Dedifferentiated amniotic fluid mesenchymal stem cell (primary cell): ENCODE results near the gene TARS2.

ENCODE experiments used
- DNase-seq: peaks from one replicate; pipeline ENCODE4 v3.0.0-alpha.2; 2016; ENCODE audit errors: extremely low spot score

TARS2 gene, protein sequence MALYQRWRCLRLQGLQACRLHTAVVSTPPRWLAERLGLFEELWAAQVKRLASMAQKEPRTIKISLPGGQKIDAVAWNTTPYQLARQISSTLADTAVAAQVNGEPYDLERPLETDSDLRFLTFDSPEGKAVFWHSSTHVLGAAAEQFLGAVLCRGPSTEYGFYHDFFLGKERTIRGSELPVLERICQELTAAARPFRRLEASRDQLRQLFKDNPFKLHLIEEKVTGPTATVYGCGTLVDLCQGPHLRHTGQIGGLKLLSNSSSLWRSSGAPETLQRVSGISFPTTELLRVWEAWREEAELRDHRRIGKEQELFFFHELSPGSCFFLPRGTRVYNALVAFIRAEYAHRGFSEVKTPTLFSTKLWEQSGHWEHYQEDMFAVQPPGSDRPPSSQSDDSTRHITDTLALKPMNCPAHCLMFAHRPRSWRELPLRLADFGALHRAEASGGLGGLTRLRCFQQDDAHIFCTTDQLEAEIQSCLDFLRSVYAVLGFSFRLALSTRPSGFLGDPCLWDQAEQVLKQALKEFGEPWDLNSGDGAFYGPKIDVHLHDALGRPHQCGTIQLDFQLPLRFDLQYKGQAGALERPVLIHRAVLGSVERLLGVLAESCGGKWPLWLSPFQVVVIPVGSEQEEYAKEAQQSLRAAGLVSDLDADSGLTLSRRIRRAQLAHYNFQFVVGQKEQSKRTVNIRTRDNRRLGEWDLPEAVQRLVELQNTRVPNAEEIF

DNA sequence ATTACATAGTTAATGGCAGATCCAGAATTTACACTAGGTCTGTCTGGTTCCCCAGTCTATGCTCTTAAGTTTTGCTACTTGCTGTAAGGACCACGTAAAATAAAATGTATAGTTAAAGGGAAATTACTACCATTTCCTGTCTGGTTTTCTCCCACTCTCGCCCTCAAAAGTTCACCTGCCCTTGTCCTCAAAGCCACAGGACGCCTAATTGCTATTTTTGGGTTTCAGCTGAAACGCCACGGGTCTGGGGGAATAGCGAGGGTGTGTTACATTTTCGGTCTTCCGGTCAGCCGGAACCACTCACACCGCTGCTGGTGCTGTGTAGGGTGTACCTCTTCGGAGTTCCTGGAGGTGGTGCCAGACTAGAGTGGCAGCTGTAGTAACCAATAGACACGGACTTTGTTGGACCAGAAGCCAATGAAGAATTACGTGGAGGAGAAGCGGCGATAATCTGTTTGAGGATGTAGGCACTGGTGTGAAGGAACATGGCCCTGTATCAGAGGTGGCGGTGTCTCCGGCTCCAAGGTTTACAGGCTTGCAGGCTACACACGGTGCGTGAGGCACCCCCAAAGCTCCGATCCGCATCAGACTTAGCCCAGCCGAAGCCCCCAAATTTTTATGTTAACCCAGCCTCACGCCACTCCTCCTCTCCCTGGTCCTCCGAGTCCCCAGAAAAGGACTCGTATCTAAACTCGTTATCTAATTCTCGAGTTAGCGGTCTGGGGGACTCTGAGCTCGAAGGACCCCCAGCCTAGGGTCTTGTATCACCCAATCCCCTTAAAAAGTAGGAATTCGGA is at the start of gene TARS2:
Gene TARS2 (plus strand): TSS at position 454 of the 797 bp plus-strand sequence. CDS start 32 bp downstream, at position 486.
- DNase-seq, result peak; percentile 99

DNA sequence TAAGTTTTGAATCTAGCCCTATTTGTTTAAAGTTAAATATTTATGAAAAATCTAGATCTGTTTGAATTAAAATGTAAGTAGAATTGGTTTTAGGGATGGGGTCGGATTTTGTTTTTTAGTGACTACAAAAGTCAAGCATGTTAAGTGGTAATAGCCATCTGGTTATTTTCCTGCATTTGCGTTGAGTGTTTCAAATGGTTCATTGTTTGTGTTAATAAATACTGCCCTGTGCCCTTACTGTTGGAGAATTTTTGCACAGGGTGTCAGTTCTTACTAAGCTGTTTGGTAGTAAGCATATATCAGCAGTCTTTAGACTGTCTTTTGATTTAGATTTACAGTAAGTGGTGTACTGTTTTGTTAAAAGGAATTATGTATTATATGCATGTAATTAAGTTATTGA is 46.1 kb upstream of the TARS2 start:
- no peak for DNase-seq

DNA sequence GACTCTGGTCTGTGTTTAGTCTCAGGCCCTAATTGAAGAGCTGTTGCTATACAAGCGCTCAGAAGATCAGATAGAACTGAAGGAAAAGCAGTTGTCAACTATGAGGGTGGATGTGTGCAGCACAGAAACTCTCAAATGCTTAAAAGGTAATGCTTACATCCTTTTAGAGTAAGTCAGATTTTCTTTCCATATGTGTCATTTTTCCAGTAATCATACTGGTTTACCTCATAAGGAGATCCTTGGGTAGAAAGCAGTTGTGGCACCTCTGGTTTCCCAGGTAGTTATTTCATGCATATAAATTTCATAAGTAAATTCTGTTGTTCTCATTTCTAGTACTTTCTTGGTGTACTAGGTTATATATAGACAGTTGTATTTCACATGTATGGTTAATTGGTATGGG is 43.0 kb upstream of the TARS2 start:
- DNase-seq, result no peak

- no peak for DNase-seq
Observed at GRCh38 chr1:150456146-150456647, 31.0 kb upstream of the TARS2 start.

GRCh38 chr1:150464422-150464826 is 22.8 kb upstream of the TARS2 start:
- DNase-seq, result peak; percentile 31

- DNase-seq, result no peak
Observed at GRCh38 chr1:150466964-150467363, 20.3 kb upstream of the TARS2 start.

DNA sequence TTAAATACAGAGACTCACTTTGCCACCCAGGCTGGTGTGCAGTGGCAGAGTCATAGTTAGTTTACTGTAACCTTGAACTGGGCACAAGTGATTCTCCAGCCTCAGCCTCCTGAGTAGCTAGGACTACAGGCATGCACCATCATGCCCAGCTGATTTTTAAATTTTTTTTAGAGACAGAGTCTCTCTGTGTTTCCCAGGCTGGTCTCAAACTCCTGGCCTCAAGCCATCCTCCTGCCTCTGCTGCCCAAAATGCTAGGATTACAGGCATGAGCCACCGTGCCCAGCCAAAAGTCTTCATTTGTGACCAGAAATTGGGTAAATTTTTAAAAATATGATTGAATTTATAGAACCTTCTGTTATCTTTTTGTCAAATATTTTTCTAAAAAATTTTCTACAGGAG is 17.9 kb upstream of the TARS2 start:
- no peak for DNase-seq

DNA sequence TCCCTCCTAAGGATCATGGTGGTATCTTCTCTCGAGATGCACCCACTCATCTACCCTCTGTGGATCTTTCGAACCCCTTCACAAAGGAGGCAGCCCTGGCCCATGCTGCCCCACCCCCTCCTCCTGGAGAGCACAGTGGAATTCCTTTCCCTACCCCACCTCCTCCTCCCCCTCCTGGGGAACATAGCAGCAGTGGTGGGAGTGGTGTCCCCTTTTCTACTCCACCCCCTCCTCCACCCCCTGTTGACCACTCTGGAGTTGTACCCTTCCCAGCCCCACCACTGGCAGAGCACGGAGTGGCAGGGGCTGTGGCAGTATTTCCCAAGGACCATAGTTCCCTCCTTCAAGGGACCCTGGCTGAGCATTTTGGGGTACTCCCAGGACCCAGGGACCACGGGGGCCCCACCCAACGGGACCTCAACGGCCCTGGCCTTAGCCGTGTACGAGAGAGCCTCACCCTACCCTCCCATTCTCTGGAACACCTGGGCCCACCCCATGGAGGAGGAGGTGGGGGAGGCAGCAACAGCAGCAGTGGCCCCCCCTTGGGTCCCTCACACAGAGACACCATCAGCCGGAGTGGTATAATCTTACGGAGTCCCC is 14.5 kb upstream of the TARS2 start:
- no peak for DNase-seq

GRCh38 chr1:150473659-150474058 is 13.6 kb upstream of the TARS2 start:
- no peak for DNase-seq

DNA sequence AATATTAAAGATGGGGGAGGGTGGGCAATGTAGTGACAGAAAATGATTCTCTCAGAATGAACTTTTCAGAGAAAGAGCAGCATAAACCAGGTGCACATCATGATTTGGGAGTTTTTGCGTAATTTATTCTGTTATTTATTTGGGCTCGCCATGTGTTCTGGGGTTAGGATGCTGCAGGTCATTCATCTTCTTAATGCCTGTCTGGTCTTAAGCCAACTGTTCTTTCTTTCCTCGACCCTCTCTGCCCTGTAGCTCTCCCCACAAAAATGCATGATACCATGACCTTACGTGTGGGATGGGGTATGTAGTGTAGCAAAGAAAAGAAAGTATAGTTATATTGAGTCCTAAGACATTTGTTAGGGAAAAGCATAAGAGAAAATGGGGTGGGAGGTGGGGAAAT is 12.3 kb upstream of the TARS2 start:
- DNase-seq, result no peak

- DNase-seq, result no peak
Observed at GRCh38 chr1:150476754-150477153, 10.5 kb upstream of the TARS2 start.

DNA sequence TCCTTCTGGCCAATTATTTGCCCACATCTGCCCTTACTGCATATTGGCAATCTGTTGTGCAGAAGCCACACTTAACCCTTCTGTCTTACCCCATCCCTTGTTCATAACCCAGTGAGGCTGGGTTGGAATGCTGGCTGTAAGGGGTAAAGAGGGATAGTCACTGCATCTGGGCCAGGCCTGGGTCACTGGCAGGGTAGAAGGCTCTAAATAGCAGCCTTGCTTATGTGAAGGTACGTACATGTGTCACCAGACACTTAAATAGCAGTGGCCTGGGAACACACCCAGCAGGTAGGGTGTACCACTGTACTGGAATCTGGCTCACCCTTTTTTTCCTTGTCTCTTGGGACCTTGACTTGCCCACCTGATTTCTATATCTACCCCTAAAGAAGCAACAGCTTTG is 9.9 kb upstream of the TARS2 start:
- no peak for DNase-seq

- no peak for DNase-seq
Observed at GRCh38 chr1:150477733-150478132, 9.5 kb upstream of the TARS2 start.

GRCh38 chr1:150479370-150479769 is 7.8 kb upstream of the TARS2 start:
- no peak for DNase-seq

DNA sequence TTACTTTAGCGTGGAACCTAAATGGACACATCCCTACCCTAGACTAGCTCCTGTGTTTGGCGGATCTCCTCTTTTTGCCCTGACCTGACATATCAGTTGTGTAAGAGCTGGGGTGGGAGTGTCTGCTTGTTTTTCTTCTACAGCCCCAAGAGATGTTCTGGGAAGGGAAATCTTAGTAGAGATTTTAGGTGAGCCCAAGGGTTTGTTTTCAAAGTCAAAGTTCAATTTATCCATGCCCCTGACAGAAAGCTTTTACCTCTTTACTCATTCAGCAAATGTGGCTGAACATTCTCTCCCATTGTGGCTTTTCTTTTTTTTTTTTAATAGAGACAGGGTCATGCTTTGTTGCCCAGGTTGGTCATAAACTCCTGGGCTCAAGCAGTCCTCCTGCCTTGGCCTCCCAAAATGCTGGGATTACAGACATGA is 7.3 kb upstream of the TARS2 start:
- DNase-seq, result no peak

DNA sequence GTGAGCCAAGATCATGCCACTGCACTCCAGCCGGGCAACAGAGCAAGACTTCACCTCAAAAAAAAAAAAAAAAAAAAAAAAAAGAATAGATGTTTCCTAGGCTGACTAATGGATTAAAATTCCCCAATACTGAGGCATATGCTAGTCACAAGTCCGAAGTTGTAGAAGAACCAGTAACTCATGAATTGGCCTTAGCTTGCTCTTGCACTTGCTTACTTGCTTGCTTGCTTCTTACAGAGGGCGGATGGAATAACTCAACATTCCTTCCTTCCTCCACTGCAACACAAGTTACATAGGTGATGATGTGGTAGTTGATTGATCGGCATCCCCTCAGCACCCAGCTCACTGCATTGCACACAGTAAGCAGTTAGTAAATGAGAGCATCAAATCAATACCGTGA is 2.8 kb upstream of the TARS2 start:
- no peak for DNase-seq

- DNase-seq, result no peak
Observed at GRCh38 chr1:150484861-150485260, 2.4 kb upstream of the TARS2 start.

GRCh38 chr1:150487763-150488115 is 520 bp downstream of the TARS2 start:
- DNase-seq, result no peak

- DNase-seq, result no peak
Observed at GRCh38 chr1:150493175-150493574, 6.0 kb downstream of the TARS2 start.

DNA sequence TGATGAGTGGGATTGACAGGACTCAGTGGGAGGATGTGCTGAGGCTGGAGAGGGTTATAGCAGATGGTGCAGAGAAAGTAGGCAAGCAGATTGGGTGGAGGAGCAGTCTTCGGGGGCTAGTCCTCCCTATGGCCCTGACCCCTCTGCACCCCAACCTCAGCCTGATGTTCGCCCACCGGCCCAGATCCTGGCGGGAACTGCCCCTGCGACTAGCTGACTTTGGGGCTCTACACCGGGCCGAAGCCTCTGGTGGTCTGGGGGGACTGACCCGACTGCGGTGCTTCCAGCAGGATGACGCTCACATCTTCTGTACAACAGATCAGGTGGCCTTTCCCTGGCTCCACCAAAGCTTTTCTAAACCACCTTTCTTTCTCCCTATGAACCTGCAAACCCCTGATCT is 11.1 kb downstream of the TARS2 start:
- DNase-seq, result no peak

DNA sequence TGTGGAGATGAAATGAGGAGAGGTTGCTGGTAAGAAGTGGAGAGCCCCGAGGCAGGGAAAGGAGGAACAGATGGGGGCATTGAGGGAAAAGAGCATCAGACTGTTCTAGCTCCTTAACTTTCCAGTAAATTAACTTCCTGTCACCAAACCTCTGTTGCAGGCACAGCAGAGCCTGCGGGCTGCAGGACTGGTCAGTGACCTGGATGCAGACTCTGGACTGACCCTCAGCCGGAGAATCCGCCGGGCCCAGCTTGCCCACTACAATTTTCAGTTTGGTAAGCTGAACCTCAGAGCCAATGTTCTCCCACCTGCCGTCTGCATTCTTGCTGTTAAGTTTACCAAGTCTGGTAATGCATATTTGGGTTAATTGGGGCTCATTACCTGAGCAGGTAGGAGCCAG is 18.2 kb downstream of the TARS2 start:
- DNase-seq, result no peak
